ENCODE data around the gene NRGN. TPM values are rescaled to one million over a fixed set of nuclear protein-coding genes. Genes with fewer than 3 reads are reported as not detected.
A peak's percentile ranks its signal among the peaks of the same experiment; 100 is the strongest.

NRGN gene
- total RNA-seq, 4 donors from 2014 or later: 1.0 to 3.2 (median 2.0) TPM

DNA sequence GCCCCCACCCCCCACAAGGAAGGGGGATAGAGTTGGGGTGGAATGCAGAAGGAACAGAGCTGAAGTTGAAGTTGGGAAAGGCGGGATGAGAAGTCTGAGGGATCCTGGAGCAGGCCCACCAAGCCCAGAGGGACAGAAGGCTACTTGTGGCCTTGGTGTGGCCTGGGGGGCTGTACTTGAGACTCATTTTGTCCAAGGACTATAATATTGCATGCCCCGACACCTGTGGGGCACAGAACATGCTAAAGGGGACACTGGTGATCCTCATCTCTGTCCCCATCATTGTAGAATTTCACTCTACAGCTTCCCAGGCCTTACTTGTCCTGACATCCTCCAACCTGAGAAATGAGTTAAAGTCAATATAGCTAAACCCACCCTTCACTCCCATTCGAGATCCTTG lies 21.1 kb downstream of the NRGN start:
- TF ChIP-seq, protein P1, sequence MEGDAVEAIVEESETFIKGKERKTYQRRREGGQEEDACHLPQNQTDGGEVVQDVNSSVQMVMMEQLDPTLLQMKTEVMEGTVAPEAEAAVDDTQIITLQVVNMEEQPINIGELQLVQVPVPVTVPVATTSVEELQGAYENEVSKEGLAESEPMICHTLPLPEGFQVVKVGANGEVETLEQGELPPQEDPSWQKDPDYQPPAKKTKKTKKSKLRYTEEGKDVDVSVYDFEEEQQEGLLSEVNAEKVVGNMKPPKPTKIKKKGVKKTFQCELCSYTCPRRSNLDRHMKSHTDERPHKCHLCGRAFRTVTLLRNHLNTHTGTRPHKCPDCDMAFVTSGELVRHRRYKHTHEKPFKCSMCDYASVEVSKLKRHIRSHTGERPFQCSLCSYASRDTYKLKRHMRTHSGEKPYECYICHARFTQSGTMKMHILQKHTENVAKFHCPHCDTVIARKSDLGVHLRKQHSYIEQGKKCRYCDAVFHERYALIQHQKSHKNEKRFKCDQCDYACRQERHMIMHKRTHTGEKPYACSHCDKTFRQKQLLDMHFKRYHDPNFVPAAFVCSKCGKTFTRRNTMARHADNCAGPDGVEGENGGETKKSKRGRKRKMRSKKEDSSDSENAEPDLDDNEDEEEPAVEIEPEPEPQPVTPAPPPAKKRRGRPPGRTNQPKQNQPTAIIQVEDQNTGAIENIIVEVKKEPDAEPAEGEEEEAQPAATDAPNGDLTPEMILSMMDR (IDR thresholded peaks at IDR 0.05): no peak
- DNase-seq (ENCODE audit: low spot score): no peak
- no peak for ATAC-seq (ENCODE audit: low FRiP score)

DNA sequence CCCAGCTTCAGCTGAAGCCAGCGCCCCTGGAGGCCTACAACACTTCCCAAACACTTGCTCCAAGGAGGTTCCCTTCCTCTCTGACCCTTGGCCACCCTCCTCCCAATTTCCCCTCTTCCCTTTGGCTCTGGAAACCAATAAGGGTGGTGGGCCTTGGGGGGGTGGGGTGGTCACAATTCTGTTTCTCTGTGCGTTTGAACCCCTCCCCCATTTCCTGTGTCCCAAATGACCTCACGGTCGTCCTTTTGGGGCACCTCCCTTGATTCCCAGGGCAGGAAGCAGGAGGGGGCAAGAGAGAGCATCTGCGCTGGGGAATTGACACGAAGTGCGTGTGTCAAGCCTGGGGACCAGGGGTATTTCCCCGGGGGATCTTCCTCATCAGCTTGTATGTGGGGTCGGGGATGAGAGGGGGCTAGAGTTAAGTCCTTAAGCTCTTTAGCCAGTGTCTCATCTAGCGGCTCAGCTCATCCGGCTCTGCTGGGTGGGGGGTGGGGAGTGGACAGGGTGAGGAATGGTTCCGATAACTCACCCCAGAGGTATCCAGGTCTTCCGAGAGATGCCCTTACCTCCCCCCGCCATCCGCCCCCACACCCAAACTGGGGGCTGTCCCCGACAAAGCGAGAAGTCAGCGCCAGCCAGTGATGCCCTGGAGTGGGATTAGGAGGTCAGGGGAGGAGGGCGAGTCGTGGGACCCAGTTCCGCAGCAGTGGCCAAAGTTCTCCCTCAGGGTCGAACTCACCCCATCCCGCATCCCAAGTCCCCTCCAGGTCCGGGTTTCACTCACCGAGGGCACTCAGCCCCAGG lies 21.8 kb downstream of the NRGN start:
- TF ChIP-seq, protein P1 (IDR thresholded peaks at IDR 0.05): no peak
- no peak for ATAC-seq (ENCODE audit: low FRiP score)
- no peak for DNase-seq (ENCODE audit: low spot score)

DNA sequence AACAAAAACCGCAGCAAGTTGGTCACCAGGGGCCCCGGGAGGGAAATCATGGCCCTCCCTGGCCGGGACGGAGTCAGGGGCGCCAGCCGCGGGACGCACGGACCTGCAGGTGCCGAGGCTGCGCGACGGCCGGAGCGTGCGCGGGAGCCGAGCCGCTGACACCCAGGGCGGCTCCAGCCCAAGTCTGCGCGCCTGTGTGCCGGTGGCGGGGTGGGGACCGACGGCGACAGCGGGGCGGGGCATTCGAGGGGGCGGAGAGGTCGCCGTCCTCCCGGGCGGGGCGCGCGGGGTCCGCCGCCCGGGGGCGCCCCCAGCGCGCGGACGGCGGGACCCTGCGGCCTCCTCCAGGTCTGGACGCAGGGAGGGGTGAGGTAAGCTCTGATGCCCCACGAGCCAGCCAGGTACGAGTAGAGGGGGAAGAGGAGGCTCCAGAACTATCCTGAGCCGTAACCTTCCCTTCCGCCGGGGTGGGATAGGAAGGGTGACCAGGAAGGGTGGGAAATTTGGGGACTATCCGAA lies 22.4 kb downstream of the NRGN start, which contains the start of gene ESAM:
Gene ESAM, minus strand, starts transcription at position 186 of the 519 bp plus-strand sequence. Its CDS starts 136 bp downstream, at position 50.
- TF ChIP-seq, protein P1 (IDR thresholded peaks at IDR 0.05): no peak
- DNase-seq (ENCODE audit: low spot score) (no peak), ATAC-seq (ENCODE audit: low FRiP score) (no peak)

DNA sequence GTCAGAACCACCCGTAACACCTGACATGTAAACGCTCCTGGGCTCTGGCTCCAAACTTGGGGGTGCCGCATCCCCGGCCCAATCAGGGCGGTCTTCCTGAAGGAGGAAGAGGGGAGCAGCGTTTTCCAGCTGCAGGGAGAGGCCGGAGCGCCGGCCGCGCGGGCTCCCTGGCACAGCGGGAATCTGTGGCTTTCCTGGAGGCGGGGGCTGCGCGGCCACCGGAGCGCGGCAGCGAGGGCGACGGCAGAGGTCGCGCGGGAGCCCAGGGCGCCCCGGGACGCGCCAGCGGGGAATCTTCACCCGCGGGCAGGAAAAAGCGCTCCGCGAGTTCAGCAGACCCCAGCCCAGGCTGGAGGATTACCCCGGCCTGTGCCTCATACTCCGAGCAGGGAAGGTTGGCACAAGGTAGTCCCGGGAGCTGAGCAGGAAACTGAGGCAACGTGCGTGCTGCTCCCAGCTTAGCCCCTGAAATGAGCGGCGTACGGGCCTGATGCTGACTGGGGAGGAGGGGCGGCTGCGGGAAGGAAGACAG lies 22.9 kb downstream of the NRGN start:
- DNase-seq (ENCODE audit: low spot score): no peak
- TF ChIP-seq, protein P1 (IDR thresholded peaks at IDR 0.05): no peak
- ATAC-seq (ENCODE audit: low FRiP score): no peak

DNA sequence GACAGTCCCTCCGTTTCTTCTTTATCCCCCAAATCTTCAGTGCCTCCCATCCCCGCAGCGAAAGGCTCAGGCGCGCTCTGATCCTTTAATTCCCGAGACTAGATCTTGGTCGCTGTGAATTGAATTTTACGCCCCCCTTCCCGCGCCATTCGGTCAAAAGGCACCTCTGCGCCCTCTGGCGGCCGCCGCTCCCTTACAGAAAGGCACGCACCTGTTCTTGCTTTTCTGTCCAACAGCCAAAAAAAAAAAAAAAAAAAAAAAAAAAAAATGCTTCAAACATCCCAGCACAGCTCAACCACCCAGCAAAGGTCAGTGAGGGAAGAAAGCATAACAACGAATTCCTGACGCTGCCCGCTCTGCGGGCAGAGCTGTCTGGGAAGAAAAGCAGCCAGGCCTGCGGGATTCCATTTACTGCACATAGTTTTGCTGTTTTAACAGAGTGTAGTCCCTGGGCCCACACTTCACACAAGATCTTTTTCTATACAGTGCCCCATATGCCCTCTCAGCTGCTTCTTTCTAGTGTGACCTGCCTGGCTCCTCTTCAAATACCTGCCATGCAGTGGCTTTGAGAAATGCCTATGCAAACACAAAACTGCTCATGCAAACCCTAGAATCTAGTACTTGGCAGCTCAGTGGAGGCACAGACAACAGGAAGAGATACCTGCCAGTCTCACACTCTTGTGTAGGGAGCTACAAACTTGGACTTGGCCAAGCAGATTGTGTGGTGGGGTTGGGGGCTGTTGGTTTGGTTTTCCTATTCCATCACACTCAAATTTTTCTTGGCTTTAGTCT lies 23.6 kb downstream of the NRGN start:
- TF ChIP-seq, protein P1 (IDR thresholded peaks at IDR 0.05): peak in 1 of 3 donors; percentile 44
- ATAC-seq (ENCODE audit: low FRiP score) (peak; percentile 37), DNase-seq (ENCODE audit: low spot score) (peak; percentile 89)

DNA sequence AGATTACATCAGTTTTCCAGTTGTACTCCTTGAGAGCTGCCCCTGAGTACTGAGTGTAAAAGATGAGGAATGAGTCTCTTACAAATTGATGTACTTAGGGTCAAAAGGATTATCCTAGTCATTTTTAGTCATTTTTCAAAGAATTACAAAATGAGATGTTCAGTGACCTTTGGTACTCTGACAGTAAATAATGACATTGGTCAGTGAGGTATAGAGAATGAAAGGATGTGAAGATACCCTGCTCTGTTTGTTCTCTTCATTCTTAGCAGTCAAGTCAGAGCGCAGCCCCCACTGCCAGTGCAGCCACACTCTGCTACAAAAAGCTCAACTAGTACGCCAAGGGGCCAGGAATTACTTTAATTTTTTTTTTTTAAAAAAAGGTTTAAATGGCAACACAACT lies 26.4 kb downstream of the NRGN start:
- ATAC-seq (ENCODE audit: low FRiP score) (no peak), DNase-seq (ENCODE audit: low spot score) (no peak)
- TF ChIP-seq, protein P1 (IDR thresholded peaks at IDR 0.05): no peak

All from omental fat pad (tissue), 4 donors.